ENCODE results near the gene CYB5A. TPM values are rescaled to one million over a fixed set of nuclear protein-coding genes. Genes with fewer than 3 reads are reported as not detected.
A peak's percentile ranks its signal among the peaks of the same experiment; 100 is the strongest.

CYB5A gene
- total and polyA plus RNA-seq, 2 of the 8 experiments (the other 6 are each of a cell fraction or from before 2014, with no cell fraction given), result 154 to 195 TPM

GRCh38 chr18:74251297-74252038 is 40.3 kb downstream of the CYB5A start:
- no peak overlapping the region for H4K8ac ChIP-seq (ENCODE audit: extremely low read depth, insufficient read depth, low read length)
- no peaks in the 10 kb centered on the region for H3K79me2 ChIP-seq (ENCODE audit: control insufficient read depth in 1 of 2, insufficient read depth in 2 of 2, low read length in 2 of 2)
- no peaks in the 10 kb centered on the region; the same call in 1 of the 2 replicates for H3K79me1 ChIP-seq (ENCODE audit: low read depth, low read length)
- 0 out of 2 replicates have a peak overlapping the region, but pooled peaks have one; percentile 52 for H2BK5ac ChIP-seq (ENCODE audit: low read depth, low read length)
- H3K4me1 ChIP-seq (replicated peaks in 1 of 4; ENCODE audit: control insufficient read depth in 3 of 4, insufficient read depth in 4 of 4, low read length in 3 of 4), result peaks cover 0 to 7% (median 3%) of the 10 kb centered on the region in 4 experiments; a peak in 4 of 7 replicates
- no peak overlapping the region for H2AFZ ChIP-seq (ENCODE audit: low read length)
- no peak overlapping the region for H3K4ac ChIP-seq (replicated peaks; ENCODE audit: insufficient read length, low read depth, low read length)
- no peaks in the 10 kb centered on the region for H3K9me3 ChIP-seq (ENCODE audit: insufficient read depth in 2 of 2, low read depth in 1 of 2, low read length in 1 of 2)
- no peak overlapping the region for H2BK12ac ChIP-seq (ENCODE audit: low read depth, low read length)
- TF ChIP-seq JUN (IDR thresholded peaks at IDR 0.05; ENCODE audit: low read depth, low read length) (no peak), MAFK (IDR thresholded peaks at IDR 0.05; ENCODE audit: low read depth, low read length) (peak; percentile 24; the same call in 1 of the 2 replicates)
- WGBS, 2 experiments (ENCODE audit: extremely low coverage in 1 of 2, insufficient coverage in 1 of 2, insufficient read length in 1 of 2, insufficient replicate concordance in 2 of 2, low coverage in 1 of 2, low lambda C conversion rate in 2 of 2, missing lambda C conversion rate in 1 of 2), result 85% methylated on average over 4 of the region's 4 CpGs; no CpG with 5 or more reads in 1 of the 2 experiments
- H3K27ac ChIP-seq (ENCODE audit: low read depth, low read length), result no peak overlapping the region
- ChIA-PET POLR2A (ENCODE audit: partially characterized antibody) (interaction anchor here (1.0 kb wide), 1 partner anchor 9 kb away, joined by 4 read pairs; no protein-coding TSS in a partner anchor), CTCF (ENCODE audit: partially characterized antibody) (interaction anchor here (0.8 to 1.1 kb wide), 2 partner anchors 10 to 33 kb away, joined by 3 to 5 read pairs; no protein-coding TSS in a partner anchor)
- no peak overlapping the region for H3K56ac ChIP-seq (replicated peaks; ENCODE audit: insufficient read length, low read depth, low read length)
- H2BK15ac ChIP-seq (ENCODE audit: low read length), result no peak overlapping the region
- no peak overlapping the region for H3K9ac ChIP-seq (replicated peaks in 1 of 4; ENCODE audit: extremely low read depth in 1 of 4, low read depth in 3 of 4, low read length in 3 of 4)
- H3K4me2 ChIP-seq (ENCODE audit: insufficient read depth in 1 of 2, low read depth in 2 of 2, low read length in 2 of 2), result no peak overlapping the region
- H4K5ac ChIP-seq (ENCODE audit: insufficient read length, low read depth, low read length), result no peak overlapping the region
- H2BK120ac ChIP-seq (replicated peaks; ENCODE audit: low read depth, low read length), result no peak overlapping the region
- no peak overlapping the region for H3K4me3 ChIP-seq (ENCODE audit: extremely low read depth in 1 of 4, insufficient read depth in 2 of 4, low read depth in 3 of 4, low read length in 4 of 4)
- H2BK20ac ChIP-seq (ENCODE audit: low read length), result no peak overlapping the region
- no peak overlapping the region for H4K91ac ChIP-seq (replicated peaks; ENCODE audit: insufficient read length, low read length)
- H3K18ac ChIP-seq (ENCODE audit: extremely low read depth, low read length), result no peak overlapping the region
- H3K23ac ChIP-seq (ENCODE audit: insufficient read length), result no peak overlapping the region
- H3K36me3 ChIP-seq (ENCODE audit: control insufficient read depth in 2 of 4, insufficient read depth in 4 of 4, low read length in 3 of 4), result peaks cover 0 to 4% (median 2%) of the 10 kb centered on the region in 4 experiments; a peak in 3 of 8 replicates
- H3K23me2 ChIP-seq (ENCODE audit: low read depth, low read length), result no peaks in the 10 kb centered on the region
- H4K20me1 ChIP-seq (replicated peaks in 1 of 2; ENCODE audit: control insufficient read depth in 1 of 2, insufficient read depth in 2 of 2, low read length in 2 of 2), result no peaks in the 10 kb centered on the region
- H3K27me3 ChIP-seq (replicated peaks in 1 of 4; ENCODE audit: control insufficient read depth in 3 of 4, extremely low read depth in 1 of 4, insufficient read depth in 3 of 4, low read length in 3 of 4), result no peaks in the 10 kb centered on the region
- no peak overlapping the region for H2AK5ac ChIP-seq (ENCODE audit: low read depth, low read length)
- FAIRE-seq, result peak; percentile 24
- no peak overlapping the region for H3K14ac ChIP-seq (ENCODE audit: insufficient read length)
- no peak for DNase-seq (ENCODE audit: low read depth in 1 of 2, low spot score in 2 of 2)

All from H1 (cell line).